Articular chondrocyte of knee joint (primary cell): ENCODE results near the gene SLC25A23. TPM values are rescaled to one million over a fixed set of nuclear protein-coding genes. Genes with fewer than 3 reads are reported as not detected.

Source experiments
- small RNA-seq: library from RNA; depleted of rRNA; stranded (forward); fragments of <200 nt; gene quantifications from one replicate; pipeline ENCODE3, GENCODE V24; 2012
- total RNA-seq: library from RNA; depleted of rRNA; stranded (reverse); fragments of >200 nt; gene quantifications from 2 replicates; pipeline ENCODE4 v1.2.3, GENCODE V29; 2012

SLC25A23 gene
- 27.4 and 29.1 TPM in 2 replicates for total RNA-seq

DNA sequence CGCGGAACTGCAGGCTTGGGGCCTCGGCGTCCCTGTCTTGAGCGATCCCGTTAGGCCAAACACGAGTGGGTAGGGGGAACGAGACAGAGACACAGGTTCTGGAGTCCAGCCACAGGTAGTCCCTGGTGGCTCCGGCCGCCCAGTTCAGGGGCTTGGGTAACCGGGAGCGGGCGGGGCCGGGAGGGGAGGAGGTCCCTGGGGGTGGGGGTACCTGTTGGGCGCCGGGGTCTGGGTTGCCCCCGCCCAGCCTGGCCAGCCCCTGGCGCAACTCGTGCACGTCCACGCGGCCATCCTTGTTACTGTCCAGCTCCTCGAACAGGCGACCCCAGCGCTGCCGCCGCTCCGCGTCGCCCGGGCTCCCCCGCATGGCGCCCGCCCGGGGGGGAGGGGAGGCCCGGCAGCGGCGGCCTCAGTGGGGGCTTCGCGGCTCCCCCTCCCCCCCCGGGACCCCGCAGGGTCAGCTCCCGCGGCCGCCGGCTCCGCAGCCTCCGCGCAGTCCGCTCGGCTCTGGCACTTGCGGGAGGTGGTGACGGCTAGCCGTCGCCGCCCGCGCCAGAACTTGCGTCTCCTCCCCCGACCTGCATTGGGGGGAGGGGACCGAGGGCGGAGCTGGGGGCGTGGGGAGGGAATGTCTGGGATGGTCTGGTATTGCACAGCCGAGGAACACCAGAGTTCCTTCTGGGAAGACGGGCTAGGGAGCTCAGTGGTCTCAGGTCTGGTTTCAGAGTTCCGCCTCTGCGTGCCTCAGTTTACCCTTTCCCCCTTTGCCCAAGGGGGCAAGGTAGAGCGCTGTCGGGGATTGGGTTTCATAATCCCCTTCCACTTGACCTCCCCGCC, at the start of gene SLC25A23:
SLC25A23 (minus strand) TSS at position 531 of the 837 bp plus-strand sequence; CDS start at position 367, 164 bp downstream.

DNA sequence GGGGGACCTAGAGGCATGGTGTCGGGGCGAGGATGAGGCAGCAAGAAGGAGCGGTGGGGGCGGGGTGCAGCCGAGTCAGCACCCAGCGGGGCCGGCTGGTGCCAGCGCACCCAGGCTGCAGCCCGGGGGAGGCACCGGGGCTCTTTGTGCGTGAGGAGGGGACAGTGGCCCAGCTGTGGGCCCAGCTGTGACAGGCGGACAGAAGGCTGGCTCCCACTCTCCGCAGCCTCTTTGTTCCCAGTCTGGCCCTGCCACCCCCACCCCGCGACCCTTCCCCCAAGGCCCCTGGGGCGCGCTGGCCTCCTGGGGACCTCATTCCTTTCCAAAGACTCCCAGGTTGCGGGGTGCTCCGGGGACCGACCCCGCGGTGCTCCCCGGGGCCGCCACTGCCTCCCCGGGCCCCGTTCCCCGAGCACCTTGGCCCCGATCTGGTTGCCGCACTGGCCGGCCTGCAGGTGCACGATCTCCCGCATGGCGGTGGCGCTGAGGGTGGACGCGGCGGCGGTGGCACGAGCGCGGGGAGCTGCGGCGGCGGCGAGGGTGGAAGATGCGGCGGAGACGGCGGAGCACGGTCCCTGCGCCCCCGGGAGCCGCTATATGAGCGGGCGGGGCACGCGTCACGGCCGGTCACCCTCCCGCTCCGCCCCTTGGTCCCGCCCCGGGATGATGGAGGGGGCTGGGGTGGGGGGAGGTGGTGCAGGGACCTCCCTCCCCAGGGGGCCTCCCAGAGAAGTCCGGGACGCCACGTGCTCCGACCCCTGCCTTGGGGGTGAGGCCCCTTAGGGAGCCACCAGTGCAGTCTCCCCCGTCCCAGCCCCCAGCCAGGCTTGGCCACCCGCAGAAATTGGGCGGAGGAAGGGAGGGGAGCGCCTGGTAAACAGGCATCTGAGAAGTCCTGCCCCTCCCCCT, 42.4 kb upstream of the SLC25A23 start, which contains the start of gene TUBB4A:
TUBB4A (minus strand) TSS at position 570 of the 909 bp plus-strand sequence; CDS start at position 473, 97 bp downstream.

DNA sequence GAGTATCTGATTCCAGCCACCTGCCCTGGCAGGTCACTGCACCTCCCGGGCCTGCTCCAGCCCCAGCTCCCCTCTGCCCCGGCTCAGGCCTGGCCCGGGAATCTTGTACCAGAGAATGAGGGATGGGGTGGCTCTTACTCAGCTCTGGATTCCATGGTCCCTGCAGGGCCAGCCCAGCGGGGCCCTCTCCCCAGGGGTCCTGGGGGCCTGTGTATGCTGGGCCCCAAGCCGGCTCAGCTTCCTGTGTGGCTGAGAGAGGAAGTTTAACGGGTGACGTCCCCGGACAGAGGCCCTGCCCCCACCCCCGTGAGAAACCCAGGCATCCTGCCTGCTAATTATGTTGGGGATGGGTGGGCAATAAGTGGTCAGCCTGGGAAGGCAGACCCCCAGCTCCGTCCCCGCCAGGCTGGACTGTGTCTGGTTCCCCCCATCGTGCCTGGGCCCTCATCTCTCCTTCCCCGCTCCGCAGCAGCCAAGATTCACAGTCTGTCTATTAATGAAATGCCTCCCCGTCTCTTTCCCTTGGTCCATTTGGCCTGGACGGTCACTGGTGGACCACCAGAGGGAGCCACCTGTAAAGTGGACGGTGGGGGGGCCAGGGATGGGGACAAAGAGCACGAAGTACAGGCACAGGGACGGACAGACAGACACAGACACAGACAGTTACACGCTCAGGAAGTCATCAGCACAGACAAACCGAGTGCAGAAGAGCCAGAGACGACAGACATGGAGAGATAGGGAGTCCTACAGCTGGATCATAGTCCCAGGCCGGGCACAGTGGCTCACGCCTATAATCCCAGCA, 22.1 kb upstream of the SLC25A23 start, which contains the start of gene DENND1C:
DENND1C (minus strand) TSS at position 247 of the 802 bp plus-strand sequence; CDS start at position 155, 92 bp downstream.

DNA sequence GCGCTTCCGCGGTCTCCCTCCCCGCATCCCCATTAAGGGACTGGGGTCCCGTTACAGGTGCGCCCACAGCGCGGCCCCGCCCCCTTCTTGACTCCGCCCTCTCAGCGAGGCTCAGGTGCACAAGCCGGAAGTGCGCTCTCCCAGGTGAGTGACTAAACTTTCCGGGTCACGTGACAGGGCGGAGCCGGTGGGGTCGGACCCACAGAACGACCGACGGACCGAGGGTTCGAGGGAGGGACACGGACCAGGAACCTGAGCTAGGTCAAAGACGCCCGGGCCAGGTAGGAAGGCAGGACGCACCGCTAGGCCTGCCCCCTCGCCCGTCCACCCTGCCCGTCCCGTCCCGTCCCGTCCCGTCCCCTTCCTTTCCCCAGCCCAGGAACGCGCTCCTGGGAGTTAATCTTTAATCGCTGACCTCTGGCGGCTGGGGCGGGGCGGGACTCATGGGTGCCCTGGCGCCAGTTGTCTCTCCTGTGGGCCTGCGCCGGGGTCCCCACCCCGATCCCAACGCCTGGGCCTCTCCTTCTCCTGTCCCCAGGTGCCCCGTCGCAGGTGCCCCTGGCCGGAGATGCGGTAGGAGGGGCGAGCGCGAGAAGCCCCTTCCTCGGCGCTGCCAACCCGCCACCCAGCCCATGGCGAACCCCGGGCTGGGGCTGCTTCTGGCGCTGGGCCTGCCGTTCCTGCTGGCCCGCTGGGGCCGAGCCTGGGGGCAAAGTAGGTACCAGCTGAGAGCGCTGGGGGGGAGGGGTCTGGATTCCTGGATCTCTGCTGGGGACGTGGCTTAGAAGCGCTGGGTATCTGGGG, 4.7 kb upstream of the SLC25A23 start, which contains the start of gene CRB3:
CRB3 (plus strand) TSS at position 202 of the 804 bp plus-strand sequence; CDS start at position 633, 431 bp downstream.

DNA sequence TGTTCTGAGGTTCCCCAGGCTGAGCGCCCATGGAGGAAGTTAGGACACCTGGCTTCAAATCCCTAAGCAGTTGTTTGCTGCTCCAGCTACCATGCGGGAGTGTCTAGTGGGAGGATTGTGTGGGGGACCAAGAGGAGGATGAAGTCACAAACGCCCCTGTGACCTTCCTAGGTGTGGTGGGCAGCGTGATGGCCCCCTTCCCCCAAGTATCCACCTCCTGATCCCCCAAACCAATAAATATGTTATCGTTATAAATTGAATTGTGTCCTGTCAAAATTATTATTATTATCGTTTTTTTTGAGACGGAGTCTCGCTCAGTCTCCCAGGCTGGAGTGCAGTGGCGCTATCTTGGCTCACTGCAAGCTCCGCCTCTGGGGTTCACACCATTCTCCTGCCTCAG, 25.9 kb downstream of the SLC25A23 start, which contains the start of gene SLC25A41:
SLC25A41 (minus strand) TSS at position 101 of the 400 bp plus-strand sequence; CDS start at position 31, 70 bp downstream.

DNA sequence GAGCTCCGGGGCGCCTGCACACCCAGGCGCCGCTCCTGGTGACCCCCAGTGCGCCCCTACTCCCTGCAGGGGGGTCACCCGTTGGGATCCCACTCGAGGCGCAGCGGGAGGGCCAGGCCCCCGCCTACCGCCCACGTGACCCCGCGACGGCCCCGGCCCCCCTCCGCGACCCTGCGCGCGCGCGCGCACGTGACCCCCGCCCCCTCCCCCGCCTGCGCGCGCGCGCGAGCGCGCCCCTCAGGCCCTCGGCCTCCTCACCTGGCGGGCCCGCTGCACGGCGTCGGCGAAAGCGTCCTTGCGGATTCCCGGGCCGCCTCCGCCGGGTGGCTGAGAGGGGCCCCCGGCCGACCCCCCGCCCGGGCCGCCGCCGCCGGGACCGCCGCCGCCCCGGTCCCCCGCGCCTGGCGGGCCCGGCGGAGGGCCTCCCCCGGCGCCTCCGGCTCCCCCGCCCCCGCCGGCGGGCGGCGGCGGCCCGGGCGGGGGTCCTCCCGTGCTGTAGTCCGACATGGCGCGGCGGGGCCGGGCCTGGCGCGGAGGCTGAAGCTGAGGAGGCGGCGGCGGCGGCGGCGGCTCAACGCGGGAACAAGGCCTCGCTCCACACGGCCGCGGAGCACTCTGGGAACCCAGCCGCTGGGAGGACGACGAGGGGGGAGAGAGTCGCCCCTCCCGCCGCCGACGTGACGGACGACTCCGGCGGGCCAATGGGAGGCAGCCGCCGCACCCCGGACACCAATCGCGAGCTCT, 35.2 kb downstream of the SLC25A23 start, which contains the start of gene KHSRP:
KHSRP (minus strand) TSS at position 617 of the 744 bp plus-strand sequence; CDS start at position 507, 110 bp downstream.

DNA sequence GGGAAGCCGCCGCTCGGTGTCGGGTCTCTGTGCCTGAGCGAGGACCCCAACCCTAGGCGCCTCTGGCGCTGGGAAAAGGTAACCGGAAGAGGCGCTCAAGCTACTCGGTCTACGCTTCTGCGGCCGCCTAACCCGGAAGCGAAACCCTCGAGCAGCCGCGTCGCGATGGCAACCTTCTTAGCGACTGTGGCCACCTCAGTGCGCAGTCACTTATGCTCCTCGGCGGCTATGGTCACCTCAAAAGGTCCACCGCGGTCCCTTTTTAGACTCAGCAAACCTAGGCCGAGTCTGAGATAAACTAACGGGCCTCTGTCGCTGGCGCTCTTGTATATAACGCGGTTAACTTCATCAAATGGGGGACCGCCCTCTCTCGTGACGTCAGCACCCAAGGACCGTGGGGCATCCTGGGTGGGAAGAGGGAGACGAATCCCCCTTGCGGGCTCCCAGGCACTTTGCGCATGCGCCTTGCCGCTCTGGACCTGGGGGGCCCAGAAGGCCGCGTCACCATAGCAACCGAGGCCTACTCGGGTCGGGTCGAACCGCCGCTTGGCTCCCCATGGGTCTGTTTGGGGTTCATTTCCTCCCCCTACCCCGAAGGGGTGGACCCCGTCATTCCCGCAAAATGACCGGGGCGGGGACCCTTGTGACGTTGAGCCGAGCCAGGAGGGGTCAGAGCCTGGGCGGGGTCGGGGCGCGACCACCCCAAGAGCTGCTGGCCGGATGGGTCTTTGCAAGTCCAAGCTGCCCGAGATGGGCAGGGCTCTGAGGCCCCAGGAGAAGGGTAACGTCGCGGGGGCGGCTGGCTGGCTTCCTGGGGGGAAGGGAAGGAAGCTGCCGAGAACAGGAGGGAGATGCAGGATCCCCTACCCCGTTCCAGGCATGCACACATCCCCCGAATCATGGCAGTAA, 66.3 kb downstream of the SLC25A23 start, which contains the start of gene GTF2F1:
GTF2F1 (minus strand) TSS at position 91 of the 909 bp plus-strand sequence. CDS start 169 bp downstream, outside the sequence.

Small RNA genes lying within 50 kb of the gene (small RNA-seq; reads per million reads assigned to genes)
- gene AC010503.2 (not detected), gene MIR6790 (not detected)

Other genes starting within 250 kb of the SLC25A23 start
- gene MLLT1, start 179.8 kb downstream of the SLC25A23 start, total RNA-seq: 26.4 and 27.6 TPM in 2 replicates
- not detected in 2 replicates for gene ACER1, start 126.2 kb downstream of the SLC25A23 start, total RNA-seq
- 38.4 and 43.6 TPM in 2 replicates for gene CLPP, start 98.3 kb downstream of the SLC25A23 start, total RNA-seq
- gene ALKBH7, start 87.0 kb downstream of the SLC25A23 start, total RNA-seq: 43.6 and 49.8 TPM in 2 replicates
- gene PSPN, start 83.9 kb downstream of the SLC25A23 start, total RNA-seq: 1.2 and 1.6 TPM in 2 replicates
- 49.9 and 51.7 TPM in 2 replicates for gene GTF2F1, start 66.6 kb downstream of the SLC25A23 start, total RNA-seq
- gene KHSRP, start 35.0 kb downstream of the SLC25A23 start, total RNA-seq: 65.1 and 85.7 TPM in 2 replicates
- gene SLC25A41, start 26.0 kb downstream of the SLC25A23 start, total RNA-seq: 0.11 TPM in 1 of 2 replicates, not detected in the other
- gene CRB3, start 4.5 kb upstream of the SLC25A23 start, total RNA-seq: 0.32 TPM in 1 of 2 replicates, not detected in the other
- gene DENND1C, start 22.0 kb upstream of the SLC25A23 start, total RNA-seq: not detected in 2 replicates
- not detected in 2 replicates for gene TUBB4A, start 42.5 kb upstream of the SLC25A23 start, total RNA-seq
- 2.6 and 5.4 TPM in 2 replicates for gene TNFSF9, start 71.2 kb upstream of the SLC25A23 start, total RNA-seq
- 4.2 TPM in 1 of 2 replicates, not detected in the other for gene CD70, start 131.4 kb upstream of the SLC25A23 start, total RNA-seq
- not detected in 2 replicates for gene TNFSF14, start 210.4 kb upstream of the SLC25A23 start, total RNA-seq